Measurements from ENCODE around the gene PDS5B. TPM values are rescaled to one million over a fixed set of nuclear protein-coding genes. Genes with fewer than 3 reads are reported as not detected.

Gene PDS5B
- total and polyA plus RNA-seq, 10 of the 15 experiments (the other 5 are each of a cell fraction or from before 2014, with no cell fraction given), result 15.4 to 55.3 (median 30.7) TPM

- CTCF ChIA-PET, result interaction anchor here (1.0 to 1.4 kb wide), 3 partner anchors 21 to 106 kb away, joined by 3 to 4 read pairs (median 3); no protein-coding TSS in a partner anchor
Observed at GRCh38 chr13:32545083-32545482, 41.2 kb upstream of the PDS5B start.

More at GRCh38 chr13:32545083-32545482, 41.2 kb upstream of the PDS5B start:
- ATAC-seq (no peak), FAIRE-seq (no peak), DNase-seq (ENCODE audit: low read depth, low spot score) (no peak)
- ChIA-PET RAD21 (ENCODE audit: unreplicated experiment) (interaction anchor here (1.1 kb wide), 1 partner anchor 194 kb away, joined by 3 read pairs; no protein-coding TSS in a partner anchor), SMC1A (ENCODE audit: uncharacterized antibody, unreplicated experiment) (interaction anchor here (1.4 to 2.3 kb wide), 2 partner anchors 26 to 36 kb away, joined by 4 to 8 read pairs; no protein-coding TSS in a partner anchor), POLR2A (no interaction called here)
- Histone ChIP-seq H3K4me2 (ENCODE audit: control insufficient read depth, insufficient read depth) (no peak overlapping the region), H3K27ac (ENCODE audit: control insufficient read depth, insufficient read depth) (no peak overlapping the region), H2AFZ (ENCODE audit: control insufficient read depth, low read depth, low read length) (no peak overlapping the region), H3K4me3 (no peak overlapping the region), H3K79me2 (ENCODE audit: control insufficient read depth, insufficient read depth, low read length) (no peaks in the 10 kb centered on the region), H3K4me1 (ENCODE audit: control insufficient read depth, insufficient read depth, low read length) (no peaks in the 10 kb centered on the region), H3K36me3 (ENCODE audit: control insufficient read depth in 2 of 2, insufficient read depth in 2 of 2, low read length in 1 of 2) (no peaks in the 10 kb centered on the region), H3K27me3 (replicated peaks in 1 of 2; ENCODE audit: control insufficient read depth in 2 of 2, insufficient read depth in 2 of 2, low read length in 1 of 2) (no peaks in the 10 kb centered on the region), H4K20me1 (ENCODE audit: control insufficient read depth, insufficient read depth) (no peaks in the 10 kb centered on the region), H3K9me3 (replicated peaks; ENCODE audit: control insufficient read depth, insufficient read depth, low read length) (no peaks in the 10 kb centered on the region), H3K9ac (ENCODE audit: control insufficient read depth, insufficient read depth, low read length) (no peak overlapping the region)
- in situ Hi-C loops (cut with MboI), result loop anchor here (25.0 kb wide), 1 partner anchor 1383 kb away; the partner anchor contains the start of gene HSPH1
- intact Hi-C loops (cut with micrococcal nuclease; ENCODE audit: unreplicated experiment), result no loop called here
- WGBS (ENCODE audit: insufficient coverage, insufficient replicate concordance, low lambda C conversion rate, missing lambda C conversion rate), result 95% methylated on average over 2 of the region's 2 CpGs
- TF ChIP-seq MYC (IDR thresholded peaks at IDR 0.05; ENCODE audit: insufficient read depth, insufficient read length, insufficient replicate concordance, low read length, severe bottlenecking) (no peak), RELB (IDR thresholded peaks at IDR 0.05; ENCODE audit: low read depth) (no peak), BCL3 (IDR thresholded peaks at IDR 0.05; ENCODE audit: borderline replicate concordance, insufficient read depth, low read depth, low read length, poor library complexity, severe bottlenecking) (no peak), RFX5 (IDR thresholded peaks at IDR 0.05; ENCODE audit: low read depth, low read length) (no peak), JUND (IDR thresholded peaks at IDR 0.05; ENCODE audit: low read depth, low read length) (no peak), NR2C2 (IDR thresholded peaks at IDR 0.05; ENCODE audit: borderline replicate concordance, control insufficient read depth, insufficient read length, low read depth) (no peak), SPI1 (IDR thresholded peaks at IDR 0.05; ENCODE audit: borderline replicate concordance, insufficient read depth, low read depth, low read length) (peak; percentile 57; the same call in 1 of the 2 replicates), PBX3 (IDR thresholded peaks at IDR 0.05; ENCODE audit: insufficient replicate concordance, low read depth, low read length) (no peak)
- no TSS peak for BruUV-seq (replicated peaks)

Data from GM12878 (cell line).